ENCODE measurements around the gene RFLNA.
"Not testable (repeated sequence)": the region's sequence is repeated elsewhere in the genome, so short reads cannot be mapped to it uniquely, and the experiment has no call there.

The RFLNA gene

GRCh38 chr12:124314766-124315165 is 19.9 kb downstream of the RFLNA start:
- Mint-ChIP-seq H3K4me1 (peaks cover 0 to 4% of the 10 kb centered on the region in 2 donors), H3K9me3 (no peaks in the 10 kb centered on the region), H3K36me3 (no peaks in the 10 kb centered on the region), H3K4me3 (no peak overlapping the region), H3K27me3 (no peaks in the 10 kb centered on the region), H3K27ac (no peak overlapping the region)
- ATAC-seq (replicated peaks) (no peak), DNase-seq (no peak)

GRCh38 chr12:124315372-124316044 is 20.6 kb downstream of the RFLNA start:
- ATAC-seq (replicated peaks) (no peak), DNase-seq (no peak)
- no peaks in the 10 kb centered on the region for H3K36me3 Mint-ChIP-seq
- peaks cover 0 to 4% of the 10 kb centered on the region in 2 donors for H3K4me1 Mint-ChIP-seq
- H3K27me3 Mint-ChIP-seq, result no peaks in the 10 kb centered on the region
- peaks cover 0 to 1% of the 10 kb centered on the region in 2 donors for H3K9me3 Mint-ChIP-seq
- H3K4me3 Mint-ChIP-seq, result no peak overlapping the region
- no peak overlapping the region for H3K27ac Mint-ChIP-seq

- Mint-ChIP-seq H3K4me3 (no peak overlapping the region), H3K9me3 (peaks cover 1 to 4% of the 10 kb centered on the region in 2 donors), H3K27me3 (no peaks in the 10 kb centered on the region), H3K36me3 (peaks cover 0 to 6% of the 10 kb centered on the region in 2 donors), H3K27ac (no peak overlapping the region), H3K4me1 (peaks cover 0 to 4% of the 10 kb centered on the region in 2 donors)
- ATAC-seq (replicated peaks) (no peak), DNase-seq (no peak)
Measured at GRCh38 chr12:124316257-124316900, 21.5 kb downstream of the RFLNA start.

- Mint-ChIP-seq H3K9me3 (peaks cover 1 to 4% of the 10 kb centered on the region in 2 donors), H3K36me3 (peaks cover under 1 to 9% of the 10 kb centered on the region in 2 donors), H3K27me3 (no peaks in the 10 kb centered on the region), H3K27ac (no peak overlapping the region), H3K4me1 (peaks cover 0 to 4% of the 10 kb centered on the region in 2 donors), H3K4me3 (no peak overlapping the region)
- ATAC-seq (replicated peaks) (no peak), DNase-seq (no peak)
Measured at GRCh38 chr12:124317400-124317799, 22.5 kb downstream of the RFLNA start.

- no peaks in the 10 kb centered on the region for H3K27me3 Mint-ChIP-seq
Measured at GRCh38 chr12:124318278-124319020, 23.6 kb downstream of the RFLNA start.

DNA sequence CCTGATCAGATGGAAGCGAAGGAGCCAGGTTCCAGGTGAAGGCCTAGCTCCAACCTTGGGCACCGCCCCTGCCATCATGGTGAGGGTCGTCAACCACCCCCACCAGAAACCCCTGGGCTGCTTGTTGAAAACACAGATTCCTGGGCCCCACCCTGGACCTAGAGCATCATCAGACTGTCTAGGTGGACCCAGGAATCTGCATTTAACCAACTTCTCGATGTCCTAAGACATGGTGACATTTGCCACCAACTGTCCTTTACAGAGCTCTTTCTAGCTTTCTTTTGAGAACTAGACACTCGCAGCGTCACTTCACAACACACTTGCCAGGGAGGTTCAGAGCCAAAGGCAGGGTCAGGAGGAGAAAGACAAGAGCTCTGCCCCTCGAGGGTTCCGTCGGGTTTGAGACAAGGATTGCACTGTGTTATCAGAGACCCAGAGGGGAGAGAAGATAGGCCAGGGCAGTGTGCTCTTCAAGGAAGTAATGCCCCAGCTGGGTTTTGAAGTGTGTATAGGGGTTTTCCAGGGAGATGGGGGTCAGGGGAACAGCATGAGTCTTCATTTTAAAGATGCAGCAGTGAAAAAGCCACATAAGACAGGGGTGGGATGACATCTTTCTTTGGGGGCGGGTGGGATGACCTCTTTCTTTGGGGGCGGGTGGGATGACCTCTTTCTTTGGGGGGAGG is 24.6 kb downstream of the RFLNA start:
- ATAC-seq (replicated peaks) (no peak), DNase-seq (no peak)
- peaks cover 0 to 4% of the 10 kb centered on the region in 2 donors for H3K4me1 Mint-ChIP-seq
- peaks cover 6 to 7% of the 10 kb centered on the region in 2 donors for H3K9me3 Mint-ChIP-seq
- no peak overlapping the region for H3K4me3 Mint-ChIP-seq
- H3K27ac Mint-ChIP-seq, result no peak overlapping the region
- no peaks in the 10 kb centered on the region for H3K27me3 Mint-ChIP-seq
- peaks cover 15 to 24% of the 10 kb centered on the region in 2 donors for H3K36me3 Mint-ChIP-seq

More at GRCh38 chr12:124318278-124319020, 23.6 kb downstream of the RFLNA start:
- H3K36me3 Mint-ChIP-seq, result peaks cover 4 to 13% of the 10 kb centered on the region in 2 donors
- peaks cover 1 to 4% of the 10 kb centered on the region in 2 donors for H3K9me3 Mint-ChIP-seq
- H3K4me1 Mint-ChIP-seq, result peaks cover 0 to 4% of the 10 kb centered on the region in 2 donors
- H3K4me3 Mint-ChIP-seq, result no peak overlapping the region
- H3K27ac Mint-ChIP-seq, result no peak overlapping the region
- no peak for DNase-seq
- ATAC-seq (replicated peaks), result no peak

DNA sequence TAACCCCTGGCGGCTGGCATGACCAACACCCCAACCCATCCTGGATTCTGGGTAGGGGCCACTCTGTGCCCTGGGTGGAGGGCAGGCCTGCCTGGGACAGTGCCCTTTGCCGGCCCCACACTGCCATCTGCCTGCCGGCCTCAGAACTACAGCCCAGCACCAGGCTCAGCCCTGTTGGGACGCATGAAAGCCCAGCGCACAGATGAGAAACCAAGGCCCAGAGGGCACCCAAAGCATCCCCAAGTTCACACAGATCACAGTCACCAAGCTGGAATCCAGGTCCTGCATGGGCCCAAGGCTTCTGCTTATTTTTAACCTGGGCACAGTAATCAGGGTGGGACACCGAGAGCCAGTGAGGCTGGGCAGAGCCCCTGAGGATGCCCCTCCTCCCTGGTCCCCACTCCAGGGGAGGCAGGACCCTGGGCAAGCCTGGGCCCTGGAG is 26.2 kb downstream of the RFLNA start:
- H3K4me1 Mint-ChIP-seq, result peaks cover 0 to 4% of the 10 kb centered on the region in 2 donors
- H3K27me3 Mint-ChIP-seq, result no peaks in the 10 kb centered on the region
- peaks cover 7 to 9% of the 10 kb centered on the region in 2 donors for H3K9me3 Mint-ChIP-seq
- peak overlapping the region; percentile 71 for H3K27ac Mint-ChIP-seq
- DNase-seq, result peak; percentile 46
- no peak overlapping the region for H3K4me3 Mint-ChIP-seq
- ATAC-seq (replicated peaks), result peak; percentile 84 to 88
- peaks cover 27 to 35% of the 10 kb centered on the region in 2 donors for H3K36me3 Mint-ChIP-seq

- Mint-ChIP-seq H3K4me3 (no peak overlapping the region), H3K9me3 (peaks cover 7 to 9% of the 10 kb centered on the region in 2 donors), H3K27me3 (no peaks in the 10 kb centered on the region)
Measured at GRCh38 chr12:124321556-124322270, 26.8 kb downstream of the RFLNA start.

GRCh38 chr12:124322271-124322998 is 27.5 kb downstream of the RFLNA start:
- Mint-ChIP-seq H3K4me1 (peaks cover 0 to 4% of the 10 kb centered on the region in 2 donors), H3K27me3 (no peaks in the 10 kb centered on the region), H3K27ac (peak overlapping the region; percentile 67), H3K4me3 (no peak overlapping the region), H3K36me3 (peaks cover 33 to 46% of the 10 kb centered on the region in 2 donors), H3K9me3 (peaks cover 7 to 9% of the 10 kb centered on the region in 2 donors)
- ATAC-seq (replicated peaks) (peak; percentile 18 to 24), DNase-seq (no peak)

More at GRCh38 chr12:124321556-124322270, 26.8 kb downstream of the RFLNA start:
- H3K36me3 Mint-ChIP-seq, result peaks cover 28 to 38% of the 10 kb centered on the region in 2 donors
- H3K4me1 Mint-ChIP-seq, result peaks cover 0 to 4% of the 10 kb centered on the region in 2 donors
- ATAC-seq (replicated peaks), result peak; percentile 22 to 28
- peak overlapping the region; percentile 56 for H3K27ac Mint-ChIP-seq
- no peak for DNase-seq

GRCh38 chr12:124322999-124323328 is 28.1 kb downstream of the RFLNA start:
- H3K4me1 Mint-ChIP-seq; H3K4me3 Mint-ChIP-seq; H3K27me3 Mint-ChIP-seq; H3K27ac Mint-ChIP-seq; DNase-seq; ATAC-seq (replicated peaks); H3K9me3 Mint-ChIP-seq: not testable (repeated sequence)
- peaks cover 33 to 49% of the 10 kb centered on the region in 2 donors for H3K36me3 Mint-ChIP-seq

- Mint-ChIP-seq H3K36me3 (peaks cover 37 to 56% of the 10 kb centered on the region in 2 donors), H3K27me3 (no peaks in the 10 kb centered on the region), H3K27ac (peak overlapping the region; percentile 20), H3K9me3 (peaks cover 7 to 9% of the 10 kb centered on the region in 2 donors), H3K4me1 (peaks cover 0 to 4% of the 10 kb centered on the region in 2 donors), H3K4me3 (no peak overlapping the region)
- DNase-seq (no peak), ATAC-seq (replicated peaks) (no peak)
Measured at GRCh38 chr12:124323771-124324530, 29.1 kb downstream of the RFLNA start.

DNA sequence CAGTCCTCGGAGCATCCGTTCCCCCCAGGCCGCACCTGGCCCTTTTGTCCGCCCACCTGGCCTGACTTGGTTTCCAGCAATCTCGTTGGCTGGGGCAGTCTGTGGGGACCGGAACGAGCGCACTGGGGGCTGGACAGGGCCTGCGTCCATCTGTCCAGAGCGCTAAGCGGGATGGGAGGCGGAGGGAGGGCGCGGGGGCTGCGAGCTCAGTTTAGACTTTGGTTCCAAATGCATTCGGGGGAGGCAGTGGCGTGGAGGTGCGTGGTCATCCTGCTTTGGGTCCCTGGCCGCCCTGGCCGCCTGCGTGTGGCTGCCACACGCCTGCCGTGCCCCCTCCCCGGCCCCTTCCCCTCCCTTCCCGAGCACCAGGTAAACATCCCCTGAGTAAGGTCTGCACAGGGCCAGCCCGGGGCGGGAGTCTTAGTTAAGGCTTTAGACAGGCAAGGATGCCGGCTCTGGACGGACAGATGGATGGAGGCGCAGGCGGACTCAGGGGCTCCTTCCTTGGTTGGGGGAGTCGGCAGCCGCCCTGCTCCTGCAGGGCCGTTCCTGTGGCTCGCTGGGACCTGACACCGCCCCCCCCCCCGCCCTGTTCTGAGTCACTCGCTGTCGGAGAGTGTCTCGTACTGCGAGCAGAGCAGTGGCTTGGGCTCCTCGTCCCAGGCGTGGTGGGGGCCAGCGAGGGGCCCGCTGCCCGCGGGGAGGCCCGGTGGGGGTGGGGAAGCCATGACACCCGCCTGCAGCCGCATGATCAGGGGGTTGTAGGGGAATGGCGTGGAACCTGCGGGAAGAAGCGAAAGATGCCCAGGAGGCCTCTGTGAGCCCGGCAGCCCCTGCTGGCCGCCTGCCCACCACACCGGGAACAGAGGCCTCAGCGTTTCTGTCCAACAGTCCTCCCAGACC is 30.2 kb downstream of the RFLNA start:
- Mint-ChIP-seq H3K4me1 (no peaks in the 10 kb centered on the region), H3K27me3 (no peaks in the 10 kb centered on the region), H3K9me3 (peaks cover 7 to 9% of the 10 kb centered on the region in 2 donors), H3K36me3 (peaks cover 45 to 65% of the 10 kb centered on the region in 2 donors), H3K4me3 (no peak overlapping the region), H3K27ac (peak overlapping the region; percentile 31)
- ATAC-seq (replicated peaks) (no peak), DNase-seq (no peak)

Measured in stimulated activated naive B cell treated with anti-CD40 and anti-IgM and Interleukin-4, amounts not matched to agents 10 μg/mL and 1 μg/mL and 100 μg/mL, for 72 hours (primary cell).